Measurements from ENCODE around the gene NPAS2. TPM values are rescaled to one million over a fixed set of nuclear protein-coding genes. Genes with fewer than 3 reads are reported as not detected.

Gene NPAS2, protein sequence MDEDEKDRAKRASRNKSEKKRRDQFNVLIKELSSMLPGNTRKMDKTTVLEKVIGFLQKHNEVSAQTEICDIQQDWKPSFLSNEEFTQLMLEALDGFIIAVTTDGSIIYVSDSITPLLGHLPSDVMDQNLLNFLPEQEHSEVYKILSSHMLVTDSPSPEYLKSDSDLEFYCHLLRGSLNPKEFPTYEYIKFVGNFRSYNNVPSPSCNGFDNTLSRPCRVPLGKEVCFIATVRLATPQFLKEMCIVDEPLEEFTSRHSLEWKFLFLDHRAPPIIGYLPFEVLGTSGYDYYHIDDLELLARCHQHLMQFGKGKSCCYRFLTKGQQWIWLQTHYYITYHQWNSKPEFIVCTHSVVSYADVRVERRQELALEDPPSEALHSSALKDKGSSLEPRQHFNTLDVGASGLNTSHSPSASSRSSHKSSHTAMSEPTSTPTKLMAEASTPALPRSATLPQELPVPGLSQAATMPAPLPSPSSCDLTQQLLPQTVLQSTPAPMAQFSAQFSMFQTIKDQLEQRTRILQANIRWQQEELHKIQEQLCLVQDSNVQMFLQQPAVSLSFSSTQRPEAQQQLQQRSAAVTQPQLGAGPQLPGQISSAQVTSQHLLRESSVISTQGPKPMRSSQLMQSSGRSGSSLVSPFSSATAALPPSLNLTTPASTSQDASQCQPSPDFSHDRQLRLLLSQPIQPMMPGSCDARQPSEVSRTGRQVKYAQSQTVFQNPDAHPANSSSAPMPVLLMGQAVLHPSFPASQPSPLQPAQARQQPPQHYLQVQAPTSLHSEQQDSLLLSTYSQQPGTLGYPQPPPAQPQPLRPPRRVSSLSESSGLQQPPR
- 64.1 and 93.5 TPM in 2 replicates for total RNA-seq (2014; rRNA removed; shearing (Covaris generic))

DNA sequence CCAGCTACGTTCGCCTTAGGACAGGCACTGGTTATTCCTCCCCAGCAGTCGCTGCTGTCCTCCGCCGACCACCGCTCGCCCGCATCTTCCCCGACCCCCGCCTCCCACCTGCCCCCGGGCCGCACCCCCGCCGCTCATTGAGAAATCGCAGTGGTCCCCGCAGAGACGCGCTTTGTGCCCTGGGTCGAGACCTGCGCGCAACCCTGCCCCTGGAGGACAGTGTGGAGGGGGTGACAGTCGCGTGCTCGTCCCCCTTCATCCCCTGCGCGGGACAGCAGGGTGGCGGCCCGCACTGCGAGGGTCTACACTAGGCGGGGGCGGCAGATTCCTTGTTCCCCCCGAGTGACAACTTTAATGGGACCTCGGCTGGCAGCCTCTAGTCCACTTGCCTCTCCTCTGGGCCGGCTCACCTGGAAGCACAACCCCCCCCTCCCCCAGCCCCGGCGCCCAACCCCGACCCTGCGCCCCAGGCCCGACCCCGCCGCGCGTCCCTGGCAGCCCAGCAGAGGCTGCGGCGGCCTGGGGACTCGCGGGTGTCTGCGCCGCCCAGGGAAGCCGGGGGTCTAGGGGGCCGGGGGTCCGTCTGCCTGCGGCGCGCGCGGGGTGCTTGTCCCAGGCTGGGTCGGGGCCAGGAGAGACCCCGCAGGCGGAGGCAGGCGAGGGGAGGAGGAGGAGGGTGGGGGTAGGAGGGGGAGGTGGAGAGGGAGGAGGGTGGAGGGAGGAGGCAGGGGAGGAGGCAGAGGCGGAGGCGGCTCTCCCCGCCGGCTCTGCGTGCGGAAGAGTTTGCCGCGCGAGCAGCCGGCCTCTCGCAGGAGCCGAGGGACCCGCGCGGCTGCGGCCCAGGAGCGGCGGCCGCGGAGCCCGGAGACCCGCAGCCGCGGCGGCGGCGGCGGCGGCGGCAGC lies at the start of gene NPAS2:
NPAS2 (plus strand) TSS at position 770 of the 903 bp plus-strand sequence. CDS start 84,616 bp downstream, outside the sequence.
- peak; percentile 73 for DNase-seq (ENCODE audit: low read depth)

DNA sequence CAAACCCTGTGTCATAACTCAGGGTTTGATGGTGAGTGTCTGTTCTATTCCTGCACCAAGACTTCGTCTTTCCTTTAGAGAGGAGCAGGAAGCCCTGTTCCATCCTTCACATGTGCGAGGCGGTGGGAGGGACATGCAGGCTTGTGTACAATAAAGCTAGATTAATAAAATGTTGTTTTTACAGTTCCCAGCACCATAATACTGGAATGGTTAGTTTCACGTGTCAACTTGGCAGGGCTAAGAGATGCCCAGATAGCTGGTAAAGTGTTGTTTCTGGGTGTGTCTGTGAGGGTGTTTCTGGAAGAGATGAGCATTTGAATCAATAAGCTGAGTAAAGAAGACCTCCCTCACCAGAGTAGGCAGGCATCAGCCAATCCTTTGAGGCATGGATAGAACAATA lies 48.8 kb upstream of the NPAS2 start:
- no peak for DNase-seq (ENCODE audit: low read depth)

DNA sequence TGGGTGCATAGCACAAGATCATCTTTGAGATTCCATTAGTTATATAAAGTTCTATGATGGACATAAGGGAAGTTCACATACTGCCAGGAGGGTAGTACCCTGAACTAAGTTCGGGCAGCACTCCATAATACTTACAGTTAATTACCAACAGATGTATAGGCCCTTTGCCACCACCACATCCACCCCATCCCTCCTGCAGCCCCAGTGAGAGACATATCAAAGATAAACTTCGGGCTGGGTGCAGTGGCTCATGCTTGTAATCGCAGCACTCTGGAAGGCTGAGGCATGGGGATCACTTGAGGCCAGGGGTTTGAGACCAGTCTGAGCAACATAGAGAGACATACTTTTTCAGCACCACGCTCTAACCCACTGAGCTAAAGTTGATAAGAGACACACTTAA lies 46.4 kb upstream of the NPAS2 start:
- DNase-seq (ENCODE audit: low read depth): peak; percentile 83

DNA sequence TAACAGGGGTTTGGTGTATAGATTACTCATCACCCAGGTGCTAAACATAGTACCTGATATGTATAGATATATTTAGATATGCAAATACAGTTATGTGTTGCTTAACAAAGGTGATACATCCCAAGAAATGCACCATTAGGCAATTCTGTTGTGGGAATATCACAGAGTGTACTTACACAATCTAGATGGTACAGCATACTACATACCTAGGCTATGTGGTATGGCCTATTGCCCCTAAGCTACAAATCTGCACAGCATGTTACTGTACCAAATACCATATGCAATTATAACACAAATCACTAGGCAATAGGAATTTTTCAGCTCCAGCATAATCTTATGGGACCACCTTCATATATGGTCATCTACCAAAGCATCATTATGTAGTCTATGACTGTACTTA lies 43.5 kb upstream of the NPAS2 start:
- DNase-seq (ENCODE audit: low read depth): no peak

DNA sequence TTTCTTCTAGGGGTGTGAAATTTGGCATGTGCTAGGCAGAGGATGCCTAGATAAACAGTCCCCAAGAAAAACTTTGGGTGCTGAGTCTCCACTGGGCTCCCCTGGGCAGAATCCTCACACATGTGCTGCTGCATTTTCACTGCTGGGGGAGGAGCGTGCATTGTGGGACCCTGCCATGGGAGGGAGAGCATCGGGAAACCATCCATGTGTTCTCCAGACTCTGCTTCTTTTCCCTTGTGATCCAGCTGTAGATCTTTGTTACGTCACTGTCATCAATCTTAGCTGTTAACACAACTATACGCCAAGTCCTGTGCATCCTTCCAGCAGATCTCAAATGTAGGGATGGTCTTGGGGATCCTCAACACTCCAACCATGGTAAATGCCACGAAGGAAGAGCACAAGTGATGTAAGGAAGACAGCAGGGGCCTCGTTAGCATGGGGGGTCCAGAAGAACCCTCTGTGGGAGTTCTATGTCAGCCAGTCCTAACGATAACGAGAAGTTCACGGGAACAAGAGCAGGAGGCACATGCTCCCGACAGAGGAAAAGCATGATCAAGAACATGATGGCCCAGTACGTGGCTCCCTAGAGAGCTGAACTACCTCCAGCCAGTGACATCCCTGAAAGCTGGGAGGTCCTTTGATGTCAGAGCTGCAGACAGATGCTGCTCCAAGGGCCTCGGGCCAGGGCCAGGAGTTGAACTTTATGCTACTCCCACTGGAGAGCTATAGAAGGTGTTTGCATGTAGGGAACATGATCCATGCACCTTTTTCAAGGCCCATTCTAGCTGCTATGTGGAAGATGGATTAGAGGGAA lies 41.1 kb upstream of the NPAS2 start:
- DNase-seq (ENCODE audit: low read depth): no peak

DNA sequence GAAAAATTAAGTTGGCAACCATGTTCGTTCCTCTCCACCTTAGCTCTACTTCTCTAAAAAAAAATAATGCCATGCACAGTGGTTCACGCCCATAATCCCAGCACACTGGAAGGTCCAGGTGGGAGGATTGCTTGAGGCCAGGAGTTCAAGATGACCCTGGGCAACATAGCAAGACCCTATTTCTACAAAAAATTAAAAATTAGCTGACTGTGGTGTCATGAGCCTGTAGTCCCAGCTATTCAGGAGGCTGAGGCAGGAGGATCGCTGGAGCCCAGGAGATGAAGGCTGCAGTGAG lies 40.1 kb upstream of the NPAS2 start:
- DNase-seq (ENCODE audit: low read depth): no peak

DNA sequence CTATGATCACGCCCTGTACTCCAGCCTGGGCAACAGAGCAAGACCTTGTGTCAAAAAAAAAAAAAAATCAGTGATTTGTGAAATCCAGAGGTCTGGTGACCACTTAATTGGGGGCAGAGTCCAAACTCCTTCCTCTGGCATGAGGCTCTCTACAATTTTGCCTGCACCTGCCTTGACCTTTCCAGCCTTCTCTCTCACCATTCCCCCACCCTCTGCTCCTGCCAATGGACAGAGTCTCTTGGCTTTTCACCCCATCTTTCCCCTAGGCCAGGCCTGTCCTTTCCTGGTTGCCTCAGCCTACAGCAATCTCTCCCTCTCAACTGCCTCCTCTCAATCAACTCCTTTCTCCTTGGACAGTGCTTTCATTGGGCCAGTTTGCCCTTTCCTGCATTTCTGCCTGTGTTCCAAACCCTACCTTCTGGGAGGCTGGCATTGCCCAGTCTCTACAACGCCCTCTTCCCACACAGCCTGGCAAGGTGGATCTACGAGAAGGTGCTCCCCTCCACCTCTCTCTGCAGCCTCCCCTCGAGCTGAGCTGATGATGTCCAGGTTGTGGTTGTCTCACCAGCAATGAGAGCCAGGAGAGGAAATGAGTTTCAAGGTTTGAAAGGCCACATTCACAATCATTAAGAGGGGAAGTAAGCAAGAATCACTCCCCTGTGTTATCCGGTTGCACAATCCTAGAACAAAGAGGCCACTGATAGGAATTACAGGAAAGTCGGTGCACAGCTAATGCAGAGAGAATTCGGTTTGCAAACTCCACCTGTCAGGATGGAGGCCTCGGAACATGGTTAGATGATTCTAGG lies 39.5 kb upstream of the NPAS2 start:
- peak; percentile 84 for DNase-seq (ENCODE audit: low read depth)

DNA sequence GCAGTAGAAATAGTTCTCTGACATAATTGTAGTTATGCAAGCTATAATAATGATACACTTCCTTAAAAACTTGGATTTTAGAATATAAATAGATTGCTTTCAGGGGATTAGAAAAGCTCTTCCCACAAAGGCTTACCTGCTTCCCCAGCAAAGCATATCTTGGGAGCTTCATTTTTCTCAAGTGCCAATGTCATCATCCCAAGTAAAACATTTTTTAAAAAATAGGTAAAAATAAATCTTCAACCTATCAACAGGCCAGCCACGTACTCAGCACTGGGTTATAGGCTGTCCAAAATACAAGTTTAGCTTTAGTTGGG lies 39.0 kb upstream of the NPAS2 start:
- DNase-seq (ENCODE audit: low read depth): no peak

DNA sequence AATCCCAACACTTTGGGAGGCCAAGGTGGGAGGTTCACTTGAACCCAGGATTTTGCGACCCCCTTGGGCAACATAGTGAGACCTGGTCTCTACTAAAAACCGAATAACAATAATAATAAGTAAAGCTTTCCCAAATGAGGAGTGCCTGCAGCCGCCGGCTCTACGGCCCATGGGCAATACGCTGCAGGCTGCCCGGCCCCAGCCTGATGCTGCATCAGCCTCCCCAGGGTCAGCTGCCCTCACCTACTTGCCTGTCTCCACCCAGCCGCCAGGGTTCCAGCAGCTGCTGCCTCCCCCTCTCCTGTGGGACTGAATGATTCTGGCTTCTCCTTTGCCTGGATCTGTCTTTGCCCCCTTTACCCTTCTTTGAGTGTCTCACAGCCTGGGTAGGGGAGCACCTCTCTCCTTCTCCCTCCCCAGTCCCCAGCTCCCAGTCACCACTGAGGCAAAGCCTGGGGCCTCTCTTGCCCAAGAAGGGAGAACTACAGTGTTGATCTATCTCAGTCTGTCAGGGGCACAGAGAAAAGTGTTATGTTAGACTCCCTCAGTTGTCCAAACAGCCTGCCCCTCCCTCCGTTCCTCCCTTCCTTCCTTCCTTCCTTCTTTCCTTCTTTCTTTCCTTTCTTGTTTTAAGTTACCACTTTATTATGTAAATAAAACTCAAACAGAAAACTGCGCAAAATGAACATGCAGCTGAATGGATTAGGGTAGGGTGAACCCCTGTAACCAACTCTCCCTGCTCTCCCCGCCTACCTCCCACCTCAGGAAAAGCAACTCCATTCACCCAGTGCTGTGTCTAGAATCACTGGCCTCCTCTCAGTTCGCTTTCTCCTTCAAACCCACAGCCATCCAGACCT lies 38.2 kb upstream of the NPAS2 start:
- no peak for DNase-seq (ENCODE audit: low read depth)

DNA sequence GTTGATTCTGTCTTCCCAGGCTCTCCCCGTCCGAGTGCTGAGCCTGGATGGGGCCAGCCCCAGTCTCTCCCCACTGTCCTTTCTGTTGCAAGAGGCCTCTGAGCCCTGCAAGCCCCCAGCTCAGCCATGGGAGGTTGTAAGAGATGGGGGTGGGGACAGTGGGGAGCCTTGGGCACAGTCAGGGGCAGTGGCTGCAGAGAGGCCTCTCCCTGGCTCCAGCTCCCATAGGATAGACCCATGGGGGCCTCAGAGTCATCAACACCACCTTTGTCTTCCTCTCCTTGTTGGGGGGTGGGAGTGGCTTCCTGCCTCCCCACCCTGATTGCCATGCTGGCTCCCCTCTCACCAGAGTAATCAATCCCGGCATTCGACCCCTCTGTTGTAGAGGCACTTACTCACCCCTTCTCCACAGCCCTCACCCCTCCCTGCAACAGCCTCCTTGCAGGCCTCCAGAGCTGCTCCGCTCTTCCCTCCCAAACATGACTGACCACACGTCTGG lies 37.5 kb upstream of the NPAS2 start:
- DNase-seq (ENCODE audit: low read depth): no peak

DNA sequence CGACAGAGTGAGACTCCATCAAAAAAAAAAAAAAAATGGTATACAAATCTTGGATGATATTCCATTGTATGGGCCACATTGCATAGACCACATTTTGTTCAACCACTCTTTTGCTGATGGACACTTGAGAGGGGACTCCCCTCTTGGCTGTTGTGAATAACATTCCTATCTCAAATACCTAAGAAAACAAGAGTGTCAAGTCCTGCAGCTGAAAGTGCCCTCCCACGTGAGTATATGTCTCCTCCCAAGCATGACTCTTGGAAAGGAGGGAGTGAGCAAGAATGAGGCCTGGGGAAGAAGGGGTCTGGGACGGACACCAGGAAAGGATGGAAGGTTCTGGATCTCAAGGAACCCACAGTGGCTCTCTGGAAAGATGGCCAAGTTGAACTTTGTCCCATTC lies 36.0 kb upstream of the NPAS2 start:
- no peak for DNase-seq (ENCODE audit: low read depth)

DNA sequence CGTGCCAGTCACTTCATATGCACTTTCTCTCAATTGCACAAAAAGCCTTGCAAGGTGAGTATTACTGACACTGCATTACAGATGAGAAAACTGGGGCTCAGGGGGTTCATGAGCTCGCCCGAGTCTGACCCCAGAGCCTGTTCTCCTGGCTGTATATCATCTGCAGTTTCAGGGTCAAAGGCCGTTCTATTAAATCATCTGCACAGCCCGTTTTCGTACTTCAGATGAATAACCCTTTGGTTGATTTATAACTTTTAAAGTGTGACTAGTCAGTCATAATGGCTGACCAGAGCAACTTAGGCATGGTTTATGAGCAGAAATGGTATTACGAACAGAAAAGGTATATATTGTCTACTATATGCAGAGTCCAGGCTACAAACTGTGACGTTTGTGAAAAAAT lies 35.3 kb upstream of the NPAS2 start:
- DNase-seq (ENCODE audit: low read depth): no peak

DNA sequence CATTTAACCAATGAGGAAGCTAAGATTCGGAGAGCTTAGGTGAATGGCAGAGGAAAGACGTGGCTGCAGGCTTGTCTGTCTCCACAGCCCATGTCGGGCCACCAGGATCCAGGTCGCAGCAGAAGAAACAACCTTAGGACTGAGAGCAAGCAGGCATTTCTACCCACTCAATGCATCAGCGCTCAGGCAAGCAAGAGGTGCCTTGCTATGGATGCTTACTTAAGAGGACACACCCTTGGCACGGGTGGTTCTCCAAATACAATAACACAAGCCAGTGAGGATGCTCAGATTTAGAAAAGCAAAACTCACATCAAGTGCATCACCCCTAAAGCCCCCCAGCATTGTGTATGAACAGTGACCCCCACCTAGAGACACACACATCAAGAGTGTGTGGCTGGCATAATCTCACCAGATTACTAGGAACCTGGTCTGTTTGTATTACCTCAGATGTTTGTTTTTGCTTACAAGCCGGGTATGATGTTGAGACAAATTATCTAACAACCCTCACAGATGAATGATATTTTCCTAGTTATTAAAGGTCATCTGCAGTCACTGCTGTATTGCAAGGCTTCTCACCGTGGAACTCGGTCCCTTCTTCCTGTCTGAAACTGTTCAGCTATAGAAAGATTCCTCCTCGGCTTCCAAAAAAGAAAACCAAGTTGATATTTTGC lies 34.2 kb upstream of the NPAS2 start:
- no peak for DNase-seq (ENCODE audit: low read depth)

DNA sequence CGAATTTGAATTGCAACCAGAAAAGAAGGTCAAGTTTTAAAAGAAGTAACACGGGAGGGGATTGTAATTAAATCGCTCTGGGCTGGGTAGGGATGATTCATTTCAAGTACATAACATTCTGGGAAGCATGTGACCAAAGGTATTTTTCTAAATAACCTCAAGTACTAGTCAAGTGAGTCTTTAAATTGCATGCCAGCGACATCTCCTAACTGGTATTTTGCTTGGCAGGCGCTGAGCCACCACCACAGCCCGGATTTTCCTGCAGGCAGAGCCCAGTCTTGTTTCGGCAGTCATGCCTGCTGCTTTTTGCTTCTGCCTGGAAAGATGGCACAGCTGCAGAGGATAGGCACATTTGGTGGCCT lies 33.7 kb upstream of the NPAS2 start:
- peak; percentile 95 for DNase-seq (ENCODE audit: low read depth)

DNA sequence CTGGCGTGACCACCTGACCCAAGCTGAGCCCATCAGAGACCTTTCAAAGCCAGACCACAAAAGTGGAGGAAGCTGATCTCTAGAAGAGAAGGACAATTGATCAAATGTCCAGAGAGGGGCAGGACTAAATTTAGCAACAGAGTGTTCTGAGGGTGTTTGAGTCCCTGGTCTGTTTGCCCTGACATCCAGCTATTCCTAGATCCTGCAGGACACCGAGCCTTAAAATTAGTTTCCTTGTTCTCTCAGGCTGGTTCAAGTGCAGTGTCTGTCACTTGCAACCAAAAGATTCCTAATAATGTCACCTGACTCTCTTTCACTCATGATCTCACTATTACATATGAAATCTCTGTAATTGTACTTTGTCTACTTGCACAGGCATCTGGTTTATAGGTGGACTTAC lies 33.0 kb upstream of the NPAS2 start:
- DNase-seq (ENCODE audit: low read depth): peak; percentile 9

DNA sequence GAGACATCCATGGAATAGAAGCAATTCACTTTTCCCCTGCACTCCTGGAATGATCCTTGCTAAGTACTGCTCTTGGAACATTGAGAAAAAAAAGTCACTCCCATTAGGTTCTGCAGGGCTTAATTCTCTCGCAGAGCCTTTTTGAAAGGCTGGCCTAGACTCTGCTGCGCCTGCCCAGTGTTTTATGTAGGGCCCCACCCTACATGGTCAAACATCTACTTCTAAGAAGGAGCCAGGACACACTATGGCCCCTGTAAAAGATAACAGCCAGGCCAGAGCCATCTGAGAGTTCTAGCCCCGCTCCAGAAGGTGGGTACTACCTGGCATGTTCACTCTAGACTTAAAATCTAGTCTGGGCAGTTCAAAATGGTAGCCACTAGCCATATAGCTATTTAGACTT lies 30.6 kb upstream of the NPAS2 start:
- no peak for DNase-seq (ENCODE audit: low read depth)

DNA sequence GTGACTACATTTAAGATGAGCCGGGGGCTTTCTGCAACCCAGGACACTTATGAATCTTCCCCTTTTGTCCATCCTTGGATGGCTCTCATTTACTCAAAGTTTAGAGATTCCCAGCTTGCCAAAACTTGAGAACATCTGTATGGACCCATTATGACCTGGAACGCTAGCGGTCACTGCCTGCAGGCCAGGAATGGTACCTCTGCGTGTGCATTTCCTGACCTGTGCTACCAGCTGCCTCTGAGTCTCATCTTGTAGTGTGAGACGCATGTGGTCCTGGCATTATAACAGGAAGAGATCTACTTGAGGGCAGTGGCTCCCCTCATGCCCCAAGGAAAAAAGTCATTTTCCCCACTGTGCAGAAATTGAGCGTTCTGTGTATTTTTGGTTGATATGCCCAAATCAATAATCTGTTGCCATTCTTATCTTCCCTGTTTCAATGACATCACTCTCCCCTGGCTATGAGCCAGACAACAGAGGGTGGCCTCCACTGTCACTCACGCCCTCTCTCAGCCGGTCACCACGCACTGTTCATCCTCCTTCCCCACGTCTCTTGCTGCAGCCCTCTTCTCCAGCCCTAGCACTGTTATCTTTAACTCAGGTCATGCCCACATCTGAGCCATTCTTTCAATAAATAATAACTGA lies 28.5 kb upstream of the NPAS2 start:
- DNase-seq (ENCODE audit: low read depth): no peak

DNA sequence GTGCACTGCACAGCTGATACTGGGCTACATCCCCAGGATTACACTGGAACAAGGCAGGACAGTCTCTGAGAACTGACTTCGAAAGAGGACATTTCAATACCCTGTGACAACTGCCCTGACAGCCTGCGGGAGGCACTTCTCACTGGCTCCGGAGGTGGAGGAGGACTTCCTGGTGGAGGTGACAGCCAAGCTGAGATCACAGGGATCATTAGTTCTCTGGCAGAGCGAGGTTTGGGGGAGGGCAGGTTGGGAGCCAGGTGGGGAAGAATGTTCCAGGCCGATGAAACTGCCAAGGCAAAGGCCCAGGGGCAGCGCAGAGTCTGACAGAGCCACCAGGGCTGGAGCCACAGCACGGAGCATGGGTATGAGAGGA lies 28.0 kb upstream of the NPAS2 start:
- DNase-seq (ENCODE audit: low read depth): no peak

DNA sequence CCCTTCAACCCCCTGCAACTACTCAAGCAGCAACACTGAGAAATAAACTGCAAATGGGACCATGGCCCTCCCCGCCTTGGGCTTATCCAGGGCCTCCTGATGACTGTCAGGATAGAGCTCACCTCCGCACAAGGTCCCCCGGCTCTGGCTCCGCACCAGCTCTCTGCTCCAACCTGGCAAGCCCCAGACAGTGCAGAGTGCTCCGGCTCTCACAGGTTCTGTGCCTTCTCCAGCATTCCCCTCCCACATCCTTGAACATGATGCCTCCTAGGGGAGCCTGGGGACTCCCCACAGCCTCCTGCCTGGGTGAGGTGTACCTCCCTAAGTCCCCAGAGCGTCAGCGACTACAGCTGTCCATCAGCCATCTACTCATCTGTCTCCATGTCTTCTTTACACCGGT lies 26.7 kb upstream of the NPAS2 start:
- no peak for DNase-seq (ENCODE audit: low read depth)
